SK-N-MC (cell line): ENCODE measurements around the gene NTSR1.

ENCODE experiments used
- EZH2 ChIP-seq: fragments of 200-600 bp; sonication (generic); IDR thresholded peaks from one replicate; pipeline ENCODE4 v1.6.1; 2017; ENCODE audit warnings: antibody characterized with exemption
- FOXP2 ChIP-seq: optimal IDR thresholded peaks from 2 replicates; pipeline ENCODE3; 2011; ENCODE audit warnings: mild to moderate bottlenecking, moderate library complexity; ENCODE audit not compliant: insufficient read depth; ENCODE audit errors: extremely low read length, control extremely low read depth
- POLR2AphosphoS5 ChIP-seq: IDR thresholded peaks from 2 replicates; pipeline ENCODE4 v1.6.1; 2012; ENCODE audit warnings: mild to moderate bottlenecking, low read depth, low read length, borderline replicate concordance

GRCh38 chr20:62737271-62737811, 28.7 kb downstream of the NTSR1 start:
- no peak for TF ChIP-seq EZH2
- TF ChIP-seq POLR2AphosphoS5 = no peak
- no peak for TF ChIP-seq FOXP2
